H1 (cell line): ENCODE data around the gene VSTM4. TPM values are rescaled to one million over a fixed set of nuclear protein-coding genes. Genes with fewer than 3 reads are reported as not detected.

ENCODE experiments used
- CTCF ChIA-PET: fragments of 300-600 bp; sonication (Branson Sonifier 250); formaldehyde crosslinking; loops from one replicate; lab custom pipeline; 2021; ENCODE audit not compliant: partially characterized antibody; lab: Charles Lee
- POLR2A ChIA-PET: fragments of 300-600 bp; sonication (Branson Sonifier 250); formaldehyde crosslinking; loops from one replicate; lab custom pipeline; 2021; ENCODE audit warnings: inconsistent platforms; ENCODE audit not compliant: partially characterized antibody; lab: Charles Lee
- DNase-seq, 2 experiments: peaks; one replicate each; pipeline versions ENCODE4 v3.0.0 to v3.0.0-alpha.2; 2010 to 2022; ENCODE audit warnings: low spot score in 2 of 2, low read depth in 1 of 2, mixed read lengths in 1 of 2
- FAIRE-seq: peaks from 2 replicates; lab custom pipeline; 2011; peaks lifted over from hg19 to GRCh38; lab: Jason Lieb, UNC
- H2AFZ ChIP-seq: 2 replicates; pipeline ENCODE4 v1.8.1; 2012; ENCODE audit warnings: low read length, inconsistent platforms
- H2AK5ac ChIP-seq: 2 replicates; pipeline ENCODE4 v1.6.1; 2013; ENCODE audit warnings: low read depth, low read length
- H2BK120ac ChIP-seq: replicated peaks from 2 replicates; pipeline ENCODE3; 2013; ENCODE audit warnings: low read depth, low read length, inconsistent platforms
- H2BK12ac ChIP-seq: 2 replicates; pipeline ENCODE4 v1.6.1; 2013; ENCODE audit warnings: low read depth, low read length
- H2BK15ac ChIP-seq: 2 replicates; pipeline ENCODE4 v1.6.1; 2013; ENCODE audit warnings: low read length
- H2BK20ac ChIP-seq: 2 replicates; pipeline ENCODE4 v1.6.1; 2013; ENCODE audit warnings: low read length
- H2BK5ac ChIP-seq: 2 replicates; pipeline ENCODE4 v1.6.1; 2013; ENCODE audit warnings: low read depth, low read length
- H3K14ac ChIP-seq: 2 replicates; pipeline ENCODE4 v1.6.1; 2013; ENCODE audit warnings: inconsistent platforms; ENCODE audit not compliant: insufficient read length
- H3K18ac ChIP-seq: 2 replicates; pipeline ENCODE4 v1.6.1; 2013; ENCODE audit warnings: low read length; ENCODE audit errors: extremely low read depth
- H3K23ac ChIP-seq: 2 replicates; pipeline ENCODE4 v1.6.1; 2013; ENCODE audit warnings: inconsistent platforms; ENCODE audit not compliant: insufficient read length
- H3K23me2 ChIP-seq: 2 replicates; pipeline ENCODE4 v1.6.1; 2013; ENCODE audit warnings: low read depth, low read length
- H3K27ac ChIP-seq: 2 replicates; pipeline ENCODE4 v1.6.1; 2011; ENCODE audit warnings: low read depth, low read length, inconsistent platforms
- H3K27me3 ChIP-seq, 4 experiments: replicated peaks in 1 of 4; 1 replicate in 1 of 4; 2 replicates in 3 of 4; pipeline versions ENCODE4 v1.6.1 to v1.8.1; 2011 to 2013; ENCODE audit warnings: low read length in 3 of 4, mild to moderate bottlenecking in 3 of 4, inconsistent platforms in 2 of 4, mixed read lengths in 2 of 4, moderate library complexity in 1 of 4; ENCODE audit not compliant: control insufficient read depth in 3 of 4, insufficient read depth in 3 of 4; ENCODE audit errors: extremely low read depth in 1 of 4
- H3K36me3 ChIP-seq, 4 experiments: 2 replicates each; pipeline versions ENCODE4 v1.6.1 to v1.8.1; 2011 to 2013; ENCODE audit warnings: mild to moderate bottlenecking in 4 of 4, low read length in 3 of 4, moderate library complexity in 2 of 4, control low read depth in 1 of 4, inconsistent platforms in 1 of 4; ENCODE audit not compliant: insufficient read depth in 4 of 4, control insufficient read depth in 2 of 4
- H3K4ac ChIP-seq: replicated peaks from 2 replicates; pipeline ENCODE3; 2013; ENCODE audit warnings: low read length, low read depth, mixed read lengths, inconsistent platforms; ENCODE audit not compliant: insufficient read length
- H3K4me1 ChIP-seq, 4 experiments: replicated peaks in 1 of 4; 1 replicate in 1 of 4; 2 replicates in 3 of 4; pipeline versions ENCODE4 v1.6.1 to v1.8.1; 2011 to 2013; ENCODE audit warnings: low read length in 3 of 4, inconsistent platforms in 2 of 4, mixed read lengths in 1 of 4; ENCODE audit not compliant: insufficient read depth in 4 of 4, control insufficient read depth in 3 of 4
- H3K4me2 ChIP-seq, 2 experiments: 2 replicates each; pipeline versions ENCODE4 v1.6.1 to v1.8.1; 2011 to 2013; ENCODE audit warnings: low read depth in 2 of 2, low read length in 2 of 2, control low read depth in 1 of 2, inconsistent platforms in 1 of 2, mild to moderate bottlenecking in 1 of 2; ENCODE audit not compliant: insufficient read depth in 1 of 2
- H3K4me3 ChIP-seq, 4 experiments: fragments of 200-600, 300-600 bp in 1 of 4; sonication (generic), shearing (Covaris generic), sonication (Bioruptor Twin) in 1 of 4; 2 replicates each; pipeline versions ENCODE4 v1.5.1 to v1.8.1; 2011 to 2016; ENCODE audit warnings: low read length in 4 of 4, low read depth in 3 of 4, control low read depth in 2 of 4, inconsistent platforms in 2 of 4, mild to moderate bottlenecking in 2 of 4, mixed read lengths in 1 of 4, moderate library complexity in 1 of 4; ENCODE audit not compliant: insufficient read depth in 2 of 4; ENCODE audit errors: extremely low read depth in 1 of 4
- H3K56ac ChIP-seq: replicated peaks from 2 replicates; pipeline ENCODE3; 2013; ENCODE audit warnings: low read depth, mild to moderate bottlenecking, mixed read lengths, low read length, inconsistent platforms; ENCODE audit not compliant: insufficient read length
- H3K79me1 ChIP-seq: 2 replicates; pipeline ENCODE4 v1.6.1; 2013; ENCODE audit warnings: low read depth, low read length, control low read depth
- H3K79me2 ChIP-seq, 2 experiments: 2 replicates each; pipeline versions ENCODE4 v1.6.1 to v1.8.1; 2012 to 2013; ENCODE audit warnings: low read length in 2 of 2, mild to moderate bottlenecking in 2 of 2, inconsistent platforms in 1 of 2; ENCODE audit not compliant: insufficient read depth in 2 of 2, control insufficient read depth in 1 of 2
- H3K9ac ChIP-seq, 4 experiments: replicated peaks in 1 of 4; 1 replicate in 1 of 4; 2 replicates in 3 of 4; pipeline versions ENCODE4 v1.6.1 to v1.8.1; 2011 to 2013; ENCODE audit warnings: low read depth in 3 of 4, low read length in 3 of 4, control low read depth in 2 of 4, mild to moderate bottlenecking in 2 of 4, moderate library complexity in 2 of 4, inconsistent platforms in 1 of 4; ENCODE audit errors: extremely low read depth in 1 of 4
- H3K9me3 ChIP-seq, 2 experiments: 2 replicates each; pipeline versions ENCODE4 v1.6.1 to v1.8.1; 2012 to 2013; ENCODE audit warnings: mild to moderate bottlenecking in 2 of 2, moderate library complexity in 2 of 2, control low read depth in 1 of 2, inconsistent platforms in 1 of 2, low read depth in 1 of 2, low read length in 1 of 2, mixed read lengths in 1 of 2; ENCODE audit not compliant: insufficient read depth in 2 of 2
- H4K20me1 ChIP-seq, 2 experiments: replicated peaks in 1 of 2; 2 replicates each; pipeline versions ENCODE3 to v1.8.1; 2011 to 2013; ENCODE audit warnings: inconsistent platforms in 2 of 2, low read length in 2 of 2, mild to moderate bottlenecking in 1 of 2; ENCODE audit not compliant: insufficient read depth in 2 of 2, control insufficient read depth in 1 of 2
- H4K5ac ChIP-seq: 2 replicates; pipeline ENCODE4 v1.6.1; 2013; ENCODE audit warnings: low read length, low read depth, mixed read lengths, inconsistent platforms; ENCODE audit not compliant: insufficient read length
- H4K8ac ChIP-seq: 2 replicates; pipeline ENCODE4 v1.8.0; 2013; ENCODE audit warnings: mild to moderate bottlenecking, moderate library complexity, low read length, inconsistent platforms; ENCODE audit not compliant: insufficient read depth; ENCODE audit errors: extremely low read depth
- H4K91ac ChIP-seq: replicated peaks from 2 replicates; pipeline ENCODE3; 2013; ENCODE audit warnings: low read length, mixed read lengths, inconsistent platforms; ENCODE audit not compliant: insufficient read length
- ATF3 ChIP-seq: IDR thresholded peaks from 2 replicates; pipeline ENCODE4 v1.6.1; 2011; ENCODE audit warnings: low read depth, mild to moderate bottlenecking, low read length; ENCODE audit not compliant: insufficient read depth
- BRCA1 ChIP-seq: IDR thresholded peaks from 2 replicates; pipeline ENCODE4 v1.6.1; 2012; ENCODE audit warnings: low read depth, low read length, improper control_type of control experiment
- CTBP2 ChIP-seq: IDR thresholded peaks from 2 replicates; pipeline ENCODE4 v1.7.0; 2011; ENCODE audit warnings: borderline replicate concordance, mild to moderate bottlenecking, moderate library complexity, mixed read lengths, low read length; ENCODE audit not compliant: insufficient read depth, insufficient read length
- FOSL1 ChIP-seq: IDR thresholded peaks from 2 replicates; pipeline ENCODE4 v1.6.1; 2011; ENCODE audit warnings: mild to moderate bottlenecking, low read depth, low read length, moderate library complexity; ENCODE audit not compliant: insufficient read depth
- HDAC6 ChIP-seq: IDR thresholded peaks from one replicate; pipeline ENCODE4 v1.7.1; 2012; ENCODE audit warnings: low read depth, mild to moderate bottlenecking, inconsistent platforms, low read length, moderate library complexity
- JUN ChIP-seq: IDR thresholded peaks from 2 replicates; pipeline ENCODE4 v1.6.1; 2011; ENCODE audit warnings: low read depth, mild to moderate bottlenecking, improper control_type of control experiment, low read length
- MAX ChIP-seq: IDR thresholded peaks from 2 replicates; pipeline ENCODE4 v1.6.1; 2012; ENCODE audit warnings: inconsistent platforms
- PHF8 ChIP-seq: fragments of 200-600 bp; sonication (generic); conservative IDR thresholded peaks from 2 replicates; pipeline ENCODE4 v1.7.1; 2012; ENCODE audit warnings: low read depth, mild to moderate bottlenecking, inconsistent platforms, low read length, moderate library complexity
- POLR2A ChIP-seq, 2 experiments: IDR thresholded peaks; 1 replicate in 1 of 2; 2 replicates in 1 of 2; pipeline ENCODE4 v1.6.1; 2011; ENCODE audit warnings: low read depth in 2 of 2, low read length in 2 of 2, mild to moderate bottlenecking in 2 of 2; ENCODE audit errors: control extremely low read depth in 1 of 2
- ZNF274 ChIP-seq: IDR thresholded peaks from 2 replicates; pipeline ENCODE4 v1.7.0; 2012; ENCODE audit warnings: low read length, borderline replicate concordance; ENCODE audit errors: extremely low read depth
- WGBS, 2 experiments: shearing (Covaris generic) in 1 of 2; methylation state at CpG; one replicate each; pipeline versions ENCODE4 v1.1.6 to v1.1.7; 2013 to 2015; ENCODE audit warnings: low lambda C conversion rate in 2 of 2, mixed read lengths in 2 of 2, inconsistent platforms in 1 of 2, low coverage in 1 of 2, missing lambda C conversion rate in 1 of 2; ENCODE audit not compliant: insufficient replicate concordance in 2 of 2, insufficient coverage in 1 of 2, insufficient read length in 1 of 2; ENCODE audit errors: extremely low coverage in 1 of 2, missing lambda C conversion rate in 1 of 2; 5-methylcytosine and 5-hydroxymethylcytosine counted together
- polyA plus RNA-seq, 7 experiments: library from polyadenylated mRNA; depleted of rRNA in 3 of 7; stranded (reverse) in 5 of 7; unstranded in 2 of 7; fragments of >200 nt in 5 of 7; fragments of 200-250 nt in 2 of 7; gene quantifications; 1 replicate in 5 of 7; 2 replicates in 1 of 7; 4 replicates in 1 of 7; pipeline versions ENCODE4 v1.2.1 to v1.2.3, GENCODE V29; 2011 to 2013; ENCODE audit warnings: missing spikeins in 2 of 7, mixed read lengths in 2 of 7
- total RNA-seq: library from RNA; stranded (reverse); fragmentation: NEBNext Ultra II Directional; extraction: Animal tissue kit (Norgen Biotek cat#: 25700); gene quantifications from 2 replicates; pipeline ENCODE4 v1.2.1, GENCODE V29; 2021

VSTM4 gene
- total and polyA plus RNA-seq, 2 of the 8 experiments (the other 6 are each of a cell fraction or from before 2014, with no cell fraction given): 0.48 to 0.73 TPM

- Histone ChIP-seq H3K56ac (no peak overlapping the region), H2BK20ac (no peak overlapping the region), H3K9ac (no peak overlapping the region), H3K14ac (no peak overlapping the region), H3K23ac (no peak overlapping the region), H2BK120ac (no peak overlapping the region), H3K18ac (no peak overlapping the region), H3K4me3 (no peak overlapping the region), H4K5ac (no peak overlapping the region), H4K91ac (no peak overlapping the region), H2AK5ac (no peak overlapping the region), H3K36me3 (no peaks in the 10 kb centered on the region), H3K79me2 (no peaks in the 10 kb centered on the region), H3K23me2 (no peaks in the 10 kb centered on the region), H3K27ac (no peak overlapping the region), H2BK12ac (no peak overlapping the region), H3K27me3 (no peaks in the 10 kb centered on the region), H2AFZ (no peak overlapping the region), H4K8ac (no peak overlapping the region), H2BK5ac (no peak overlapping the region), H3K9me3 (0 out of 4 replicates have a peak, but pooled peaks cover 0 to 2% of the 10 kb centered on the region in 2 experiments), H3K4me1 (no peaks in the 10 kb centered on the region), H4K20me1 (no peaks in the 10 kb centered on the region), H3K79me1 (no peaks in the 10 kb centered on the region), H3K4me2 (no peak overlapping the region), H3K4ac (no peak overlapping the region), H2BK15ac (no peak overlapping the region)
- FAIRE-seq (no peak), DNase-seq (no peak)
- ChIA-PET CTCF (no interaction called here), POLR2A (no interaction called here)
- 89% methylated on average over 4 of the region's 4 CpGs; no CpG with 5 or more reads in 1 of the 2 experiments for WGBS, 2 experiments
- TF ChIP-seq MAX: no peak
- no peak for TF ChIP-seq JUN
- no peak for TF ChIP-seq ZNF274
- no peak for TF ChIP-seq CTBP2
- TF ChIP-seq ATF3: no peak
- TF ChIP-seq FOSL1: no peak
- TF ChIP-seq HDAC6: no peak
- no peak for TF ChIP-seq POLR2A (IDR thresholded peaks at IDR 0.05; ENCODE audit: control extremely low read depth in 1 of 2, low read depth in 2 of 2, low read length in 2 of 2)
- no peak for TF ChIP-seq PHF8
- TF ChIP-seq BRCA1: no peak
Observed at GRCh38 chr10:49128854-49129253, 13.5 kb upstream of the VSTM4 start.
